Astrocyte (in vitro differentiated cells and primary cell): ENCODE measurements around the gene TMOD3. TPM values are rescaled to one million over a fixed set of nuclear protein-coding genes. Genes with fewer than 3 reads are reported as not detected.
A peak's percentile ranks its signal among the peaks of the same experiment; 100 is the strongest.

Experiments
- DNase-seq: peaks from one replicate; pipeline ENCODE4 v3.0.0-alpha.2; 2010; ENCODE audit warnings: low read depth
- FAIRE-seq: peaks from 2 replicates; lab custom pipeline; 2011; peaks lifted over from hg19 to GRCh38; lab: Jason Lieb, UNC
- H2AFZ ChIP-seq: 2 replicates; pipeline ENCODE4 v1.6.0; 2012; ENCODE audit warnings: low read depth, low read length, inconsistent platforms
- H3K27ac ChIP-seq: 2 replicates; pipeline ENCODE4 v1.5.1; 2011; ENCODE audit warnings: low read depth, low read length, inconsistent platforms
- H3K27me3 ChIP-seq: 2 replicates; pipeline ENCODE4 v1.6.0; 2011; ENCODE audit warnings: low read length, inconsistent platforms; ENCODE audit not compliant: insufficient read depth
- H3K36me3 ChIP-seq: 2 replicates; pipeline ENCODE4 v1.5.1; 2011; ENCODE audit warnings: low read length, inconsistent platforms; ENCODE audit not compliant: insufficient read depth
- H3K4me1 ChIP-seq: 2 replicates; pipeline ENCODE4 v1.5.1; 2011; ENCODE audit warnings: low read length, inconsistent platforms; ENCODE audit not compliant: insufficient read depth
- H3K4me2 ChIP-seq: 2 replicates; pipeline ENCODE4 v1.6.0; 2012; ENCODE audit warnings: low read length, inconsistent platforms
- H3K4me3 ChIP-seq: 2 replicates; pipeline ENCODE4 v1.5.1; 2011; ENCODE audit warnings: low read depth, mild to moderate bottlenecking, low read length, inconsistent platforms; ENCODE audit not compliant: insufficient read depth
- H3K79me2 ChIP-seq: 2 replicates; pipeline ENCODE4 v1.6.0; 2012; ENCODE audit warnings: mild to moderate bottlenecking, low read length, inconsistent platforms; ENCODE audit not compliant: insufficient read depth
- H3K9ac ChIP-seq: 2 replicates; pipeline ENCODE4 v1.6.0; 2012; ENCODE audit warnings: mild to moderate bottlenecking, low read length, inconsistent platforms
- H3K9me3 ChIP-seq: 2 replicates; pipeline ENCODE4 v1.5.1; 2012; ENCODE audit warnings: low read depth, mild to moderate bottlenecking, low read length, inconsistent platforms; ENCODE audit not compliant: insufficient read depth
- H4K20me1 ChIP-seq: 2 replicates; pipeline ENCODE4 v1.6.0; 2012; ENCODE audit warnings: low read length, inconsistent platforms; ENCODE audit not compliant: insufficient read depth
- H3K27ac Mint-ChIP-seq: one replicate; pipeline ENCODE4 v1.8.0; 2021; ENCODE audit warnings: mild to moderate bottlenecking, mixed read lengths; ENCODE audit not compliant: unreplicated experiment
- H3K27me3 Mint-ChIP-seq: one replicate; pipeline ENCODE4 v1.8.0; 2021; ENCODE audit warnings: low read depth, mixed read lengths; ENCODE audit not compliant: unreplicated experiment
- H3K36me3 Mint-ChIP-seq: one replicate; pipeline ENCODE4 v1.8.0; 2021; ENCODE audit warnings: low read depth, mixed read lengths; ENCODE audit not compliant: unreplicated experiment
- H3K4me1 Mint-ChIP-seq: one replicate; pipeline ENCODE4 v1.8.0; 2021; ENCODE audit warnings: low read depth, mixed read lengths; ENCODE audit not compliant: unreplicated experiment
- H3K4me3 Mint-ChIP-seq: one replicate; pipeline ENCODE4 v1.8.0; 2021; ENCODE audit warnings: mild to moderate bottlenecking, moderate library complexity, mixed read lengths; ENCODE audit not compliant: unreplicated experiment
- H3K9me3 Mint-ChIP-seq: one replicate; pipeline ENCODE4 v1.8.0; 2021; ENCODE audit warnings: mild to moderate bottlenecking, mixed read lengths; ENCODE audit not compliant: unreplicated experiment
- EZH2 ChIP-seq: IDR thresholded peaks from 2 replicates; pipeline ENCODE4 v1.6.1; 2012; ENCODE audit warnings: mild to moderate bottlenecking, low read length, inconsistent platforms; ENCODE audit not compliant: insufficient read depth
- total RNA-seq: library from RNA; stranded (reverse); gene quantifications from 2 replicates; pipeline ENCODE4 v1.2.1, GENCODE V29; 2021
- TF ChIP-seq, protein P1 (sequence below): IDR thresholded peaks from 2 replicates; pipeline ENCODE4 v1.5.1; 2011; ENCODE audit warnings: low read depth, mild to moderate bottlenecking, inconsistent platforms, low read length, moderate library complexity; ENCODE audit not compliant: insufficient read depth

Gene TMOD3
- total RNA-seq, 1 donor from 2014 or later, result 65.2 TPM

DNA sequence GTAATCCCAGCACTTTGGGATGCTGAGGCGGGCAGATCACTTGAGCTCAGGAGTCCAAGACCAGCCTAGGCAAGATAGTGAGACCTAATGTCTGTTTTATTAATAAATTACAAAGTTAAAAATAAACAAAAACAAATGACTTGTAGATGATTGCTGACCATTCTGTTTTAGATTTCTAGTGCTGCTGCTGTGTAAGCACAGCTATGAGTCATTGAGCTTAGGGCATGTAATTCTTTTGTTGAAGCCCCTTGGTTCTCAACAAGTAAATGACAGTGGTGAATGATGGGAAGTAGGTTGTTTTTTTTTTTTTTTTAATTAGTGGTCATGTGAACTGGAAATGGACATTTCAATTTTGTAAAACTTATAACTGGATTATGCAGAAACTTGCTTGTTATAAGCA lies 78.9 kb downstream of the TMOD3 start:
- peaks cover 17% of the 10 kb centered on the region for H3K4me1 Mint-ChIP-seq
- Histone ChIP-seq H3K27me3 (no peaks in the 10 kb centered on the region), H3K4me2 (no peak overlapping the region), H3K9ac (no peak overlapping the region), H3K36me3 (peaks cover 29% of the 10 kb centered on the region), H3K4me3 (no peak overlapping the region), H3K79me2 (no peaks in the 10 kb centered on the region), H3K9me3 (no peaks in the 10 kb centered on the region), H4K20me1 (peaks cover 28% of the 10 kb centered on the region), H3K4me1 (peaks cover 18% of the 10 kb centered on the region), H2AFZ (no peak overlapping the region), H3K27ac (no peak overlapping the region)
- H3K4me3 Mint-ChIP-seq, result no peak overlapping the region
- FAIRE-seq (no peak), DNase-seq (peak; percentile 26)
- TF ChIP-seq, protein P1, sequence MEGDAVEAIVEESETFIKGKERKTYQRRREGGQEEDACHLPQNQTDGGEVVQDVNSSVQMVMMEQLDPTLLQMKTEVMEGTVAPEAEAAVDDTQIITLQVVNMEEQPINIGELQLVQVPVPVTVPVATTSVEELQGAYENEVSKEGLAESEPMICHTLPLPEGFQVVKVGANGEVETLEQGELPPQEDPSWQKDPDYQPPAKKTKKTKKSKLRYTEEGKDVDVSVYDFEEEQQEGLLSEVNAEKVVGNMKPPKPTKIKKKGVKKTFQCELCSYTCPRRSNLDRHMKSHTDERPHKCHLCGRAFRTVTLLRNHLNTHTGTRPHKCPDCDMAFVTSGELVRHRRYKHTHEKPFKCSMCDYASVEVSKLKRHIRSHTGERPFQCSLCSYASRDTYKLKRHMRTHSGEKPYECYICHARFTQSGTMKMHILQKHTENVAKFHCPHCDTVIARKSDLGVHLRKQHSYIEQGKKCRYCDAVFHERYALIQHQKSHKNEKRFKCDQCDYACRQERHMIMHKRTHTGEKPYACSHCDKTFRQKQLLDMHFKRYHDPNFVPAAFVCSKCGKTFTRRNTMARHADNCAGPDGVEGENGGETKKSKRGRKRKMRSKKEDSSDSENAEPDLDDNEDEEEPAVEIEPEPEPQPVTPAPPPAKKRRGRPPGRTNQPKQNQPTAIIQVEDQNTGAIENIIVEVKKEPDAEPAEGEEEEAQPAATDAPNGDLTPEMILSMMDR, result no peak
- TF ChIP-seq EZH2, result no peak
- peaks cover 4% of the 10 kb centered on the region for H3K36me3 Mint-ChIP-seq
- no peaks in the 10 kb centered on the region for H3K27me3 Mint-ChIP-seq
- H3K9me3 Mint-ChIP-seq, result no peaks in the 10 kb centered on the region
- peak overlapping the region; percentile 8 for H3K27ac Mint-ChIP-seq

DNA sequence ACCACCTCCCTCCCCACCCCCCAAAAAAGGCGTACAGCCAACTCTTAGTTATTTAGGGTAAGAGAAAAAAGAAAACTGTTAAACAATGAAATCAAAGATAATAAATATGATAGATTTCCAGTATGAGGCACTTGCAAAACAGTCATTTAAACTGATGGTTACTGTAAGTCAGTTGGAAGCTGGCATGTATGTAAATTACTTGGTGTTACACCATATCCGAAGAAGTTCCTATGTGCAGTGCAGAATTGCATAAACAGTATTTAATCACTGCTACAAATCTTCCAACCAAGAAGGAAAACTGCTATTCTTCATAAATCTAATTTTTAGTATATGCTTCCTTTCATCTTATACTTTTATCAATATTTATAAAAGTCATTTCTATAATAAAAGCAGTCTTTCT lies 80.1 kb downstream of the TMOD3 start:
- no peak overlapping the region for H3K9ac ChIP-seq
- peaks cover 23% of the 10 kb centered on the region for H3K36me3 ChIP-seq
- FAIRE-seq (no peak), DNase-seq (no peak)
- no peaks in the 10 kb centered on the region for H3K27me3 Mint-ChIP-seq
- no peak overlapping the region for H2AFZ ChIP-seq
- no peak overlapping the region for H3K27ac ChIP-seq
- no peak for TF ChIP-seq EZH2
- TF ChIP-seq, protein P1, result no peak
- H3K4me1 Mint-ChIP-seq, result peaks cover 17% of the 10 kb centered on the region
- no peaks in the 10 kb centered on the region for H3K27me3 ChIP-seq
- H3K9me3 ChIP-seq, result no peaks in the 10 kb centered on the region
- H4K20me1 ChIP-seq, result peaks cover 25% of the 10 kb centered on the region
- no peak overlapping the region for H3K4me3 Mint-ChIP-seq
- H3K79me2 ChIP-seq, result no peaks in the 10 kb centered on the region
- peaks cover 4% of the 10 kb centered on the region for H3K36me3 Mint-ChIP-seq
- H3K4me3 ChIP-seq, result no peak overlapping the region
- peaks cover 18% of the 10 kb centered on the region for H3K4me1 ChIP-seq
- no peaks in the 10 kb centered on the region for H3K9me3 Mint-ChIP-seq
- H3K27ac Mint-ChIP-seq, result no peak overlapping the region
- H3K4me2 ChIP-seq, result no peak overlapping the region

DNA sequence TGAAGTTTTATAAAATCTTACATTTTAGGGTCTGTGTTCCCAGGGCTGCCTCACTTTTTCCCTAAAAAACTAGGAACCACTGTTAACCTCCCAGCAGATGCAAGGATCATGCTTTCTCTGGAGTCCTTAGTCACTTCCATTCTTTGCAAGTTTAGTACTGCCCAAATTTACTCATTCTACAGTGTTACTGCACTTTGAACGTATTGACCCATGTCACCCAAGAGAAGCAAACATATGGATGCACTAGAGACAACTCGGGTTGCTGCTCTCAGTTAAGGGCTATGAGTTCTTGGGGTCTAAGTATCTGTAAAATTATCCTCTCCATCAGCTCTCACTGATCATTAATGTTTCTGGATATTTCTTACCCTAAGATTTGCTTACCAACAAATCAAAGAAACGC lies 83.1 kb downstream of the TMOD3 start:
- Histone ChIP-seq H3K9me3 (no peaks in the 10 kb centered on the region), H3K9ac (no peak overlapping the region), H4K20me1 (peaks cover 7% of the 10 kb centered on the region), H3K79me2 (no peaks in the 10 kb centered on the region), H3K27me3 (no peaks in the 10 kb centered on the region), H2AFZ (no peak overlapping the region), H3K27ac (no peak overlapping the region), H3K4me2 (no peak overlapping the region), H3K4me1 (peaks cover 8% of the 10 kb centered on the region), H3K4me3 (no peak overlapping the region), H3K36me3 (peaks cover 16% of the 10 kb centered on the region)
- FAIRE-seq (no peak), DNase-seq (no peak)
- Mint-ChIP-seq H3K4me1 (peaks cover 16% of the 10 kb centered on the region), H3K36me3 (peaks cover 6% of the 10 kb centered on the region), H3K9me3 (no peaks in the 10 kb centered on the region), H3K4me3 (no peak overlapping the region), H3K27ac (no peak overlapping the region), H3K27me3 (no peaks in the 10 kb centered on the region)
- TF ChIP-seq, protein P1, result no peak
- TF ChIP-seq EZH2, result no peak
